HepG2 (cell line): ENCODE measurements around the gene RAB43.

Experiments used
- BRF2 ChIP-seq: sonication (generic); formaldehyde crosslinking; IDR thresholded peaks from 2 replicates; pipeline ENCODE4 v1.8.1; 2022; ENCODE audit warnings: mild to moderate bottlenecking, missing genetic modification reagents
- CBX2 ChIP-seq, 2 experiments: fragments of 200-600 bp in 1 of 2; sonication (generic); formaldehyde crosslinking in 1 of 2; IDR thresholded peaks; 2 replicates each; pipeline versions ENCODE4 v1.7.0 to v1.8.1; 2018 to 2022; ENCODE audit warnings: low read depth in 2 of 2, low read length in 1 of 2, mild to moderate bottlenecking in 1 of 2, missing genetic modification reagents in 1 of 2
- CTCF ChIP-seq: sonication (generic); formaldehyde crosslinking; IDR thresholded peaks from 2 replicates; pipeline ENCODE4 v1.5.0; 2020; ENCODE audit warnings: mild to moderate bottlenecking, missing genetic modification reagents, moderate library complexity
- EZH2 ChIP-seq: conservative IDR thresholded peaks from 2 replicates; pipeline ENCODE4 v1.6.1; 2012; ENCODE audit warnings: mild to moderate bottlenecking, low read depth, low read length, moderate library complexity
- GATAD2A ChIP-seq: IDR thresholded peaks from 2 replicates; pipeline ENCODE4 v1.6.1; 2016
- IRF2 ChIP-seq: IDR thresholded peaks from 2 replicates; pipeline ENCODE4 v1.6.1; 2018; ENCODE audit warnings: missing genetic modification reagents, missing compliant biosample characterization
- NFE2L1 ChIP-seq: sonication (generic); formaldehyde crosslinking; IDR thresholded peaks from 2 replicates; pipeline ENCODE4 v1.4.0; 2020; ENCODE audit warnings: missing genetic modification reagents, mild to moderate bottlenecking, borderline replicate concordance
- POLR2A ChIP-seq, 2 experiments: IDR thresholded peaks; 2 replicates each; pipeline ENCODE4 v1.6.1; 2011; ENCODE audit warnings: low read depth in 2 of 2, low read length in 2 of 2, mild to moderate bottlenecking in 1 of 2, moderate library complexity in 1 of 2; ENCODE audit not compliant: insufficient read depth in 1 of 2
- SIN3A ChIP-seq: IDR thresholded peaks from 2 replicates; pipeline ENCODE4 v1.6.1; 2011; ENCODE audit warnings: low read depth, mild to moderate bottlenecking, control low read depth, low read length, borderline replicate concordance
- ZBTB21 ChIP-seq: sonication (generic); formaldehyde crosslinking; IDR thresholded peaks from 2 replicates; pipeline ENCODE4 v1.4.0; 2020; ENCODE audit warnings: missing genetic modification reagents

- TF ChIP-seq SIN3A: no peak
- TF ChIP-seq CTCF (CRISPR knock-in tag): peak; percentile 37; the same call in 1 of the 2 replicates
- no peak for TF ChIP-seq GATAD2A
- no peak for TF ChIP-seq CBX2 (IDR thresholded peaks at IDR 0.05; ENCODE audit: low read depth, low read length)
- no peak for TF ChIP-seq CBX2 (CRISPR knock-in tag; IDR thresholded peaks at IDR 0.05; ENCODE audit: low read depth)
- TF ChIP-seq POLR2A (IDR thresholded peaks at IDR 0.05; ENCODE audit: insufficient read depth in 1 of 2, low read depth in 2 of 2, low read length in 2 of 2): no peak
- no peak for TF ChIP-seq EZH2
- TF ChIP-seq BRF2 (CRISPR knock-in tag): no peak
- no peak for TF ChIP-seq NFE2L1 (CRISPR knock-in tag)
- no peak for TF ChIP-seq IRF2
- no peak for TF ChIP-seq ZBTB21 (CRISPR knock-in tag)
These were observed 15.3 kb downstream of the RAB43 start for GRCh38 chr3:129106320-129106719.
